CD4-positive, alpha-beta T cell treated with Interleukin-17A for 4 hours (primary cell): ENCODE results near the gene DOCK9.
A peak's percentile ranks its signal among the peaks of the same experiment; 100 is the strongest.

ENCODE experiments used
- DNase-seq: peaks from one replicate; pipeline ENCODE4 v3.0.0-alpha.2; 2020; ENCODE audit warnings: mixed read lengths

DOCK9 gene

GRCh38 chr13:98945863-98946605, 31.8 kb downstream of the DOCK9 start:
- no peak for DNase-seq

GRCh38 chr13:98944336-98944735, 33.5 kb downstream of the DOCK9 start:
- no peak for DNase-seq

GRCh38 chr13:98942997-98943396, 34.9 kb downstream of the DOCK9 start:
- DNase-seq = no peak

GRCh38 chr13:98942485-98942884, 35.4 kb downstream of the DOCK9 start:
- no peak for DNase-seq

- DNase-seq = no peak
Observed at GRCh38 chr13:98941536-98941935, 36.3 kb downstream of the DOCK9 start.

GRCh38 chr13:98941126-98941525, 36.7 kb downstream of the DOCK9 start:
- no peak for DNase-seq

GRCh38 chr13:98940325-98941001, 37.4 kb downstream of the DOCK9 start:
- no peak for DNase-seq

- no peak for DNase-seq
Observed at GRCh38 chr13:98939660-98940191, 38.1 kb downstream of the DOCK9 start.

GRCh38 chr13:98938801-98939200, 39.1 kb downstream of the DOCK9 start:
- DNase-seq = no peak

- DNase-seq = no peak
Observed at GRCh38 chr13:98937911-98938381, 39.9 kb downstream of the DOCK9 start.

GRCh38 chr13:98934243-98934642, 43.6 kb downstream of the DOCK9 start:
- DNase-seq = no peak

- DNase-seq = peak; percentile 37
Observed at GRCh38 chr13:98930151-98930591, 47.7 kb downstream of the DOCK9 start.

- DNase-seq = no peak
Observed at GRCh38 chr13:98927951-98928927, 49.6 kb downstream of the DOCK9 start.

GRCh38 chr13:98925949-98926348, 51.9 kb downstream of the DOCK9 start:
- DNase-seq = no peak

- no peak for DNase-seq
Observed at GRCh38 chr13:98923641-98924397, 54.0 kb downstream of the DOCK9 start.

GRCh38 chr13:98922306-98922705, 55.6 kb downstream of the DOCK9 start:
- no peak for DNase-seq

GRCh38 chr13:98921786-98922185, 56.1 kb downstream of the DOCK9 start:
- no peak for DNase-seq

- DNase-seq = no peak
Observed at GRCh38 chr13:98921015-98921580, 56.8 kb downstream of the DOCK9 start.

- no peak for DNase-seq
Observed at GRCh38 chr13:98919566-98919965, 58.3 kb downstream of the DOCK9 start.

GRCh38 chr13:98918771-98919170, 59.1 kb downstream of the DOCK9 start:
- DNase-seq = peak; percentile 32

- no peak for DNase-seq
Observed at GRCh38 chr13:98917116-98917515, 60.7 kb downstream of the DOCK9 start.

- DNase-seq = no peak
Observed at GRCh38 chr13:98916403-98916802, 61.5 kb downstream of the DOCK9 start.
